Vagina (tissue), 2 donors: ENCODE results near the gene DTD2.

Source experiments
- CTCF ChIP-seq, 3 experiments: fragments of 450-650 bp in 2 of 3; fragments of 200-600 bp in 1 of 3; sonication (generic) in 1 of 3; IDR thresholded peaks; one replicate each; pipeline ENCODE4 v1.5.1; 2017 to 2019; ENCODE audit warnings: antibody characterized with exemption in 3 of 3, mild to moderate bottlenecking in 2 of 3, moderate library complexity in 2 of 3
- POLR2A ChIP-seq, 2 donors: fragments of 450-650 bp; IDR thresholded peaks; one replicate each; pipeline ENCODE4 v1.6.1; 2017; ENCODE audit warnings: antibody characterized with exemption in 2 of 2, mild to moderate bottlenecking in 2 of 2, moderate library complexity in 2 of 2
- POLR2AphosphoS5 ChIP-seq, 2 donors: sonication (generic); formaldehyde crosslinking; IDR thresholded peaks; one replicate each; pipeline ENCODE4 v1.9.0; 2017; ENCODE audit warnings: antibody characterized with exemption in 2 of 2, mild to moderate bottlenecking in 2 of 2, low read depth in 1 of 2; ENCODE audit not compliant: insufficient read depth in 1 of 2

GRCh38 chr14:31429791-31430190 is 27.5 kb downstream of the DTD2 start:
- TF ChIP-seq POLR2A (IDR thresholded peaks at IDR 0.05) = no peak
- no peak for TF ChIP-seq CTCF (IDR thresholded peaks at IDR 0.05)
- TF ChIP-seq POLR2AphosphoS5 (IDR thresholded peaks at IDR 0.05; ENCODE audit: insufficient read depth in 1 of 2, low read depth in 1 of 2) = no peak
